GM12892 (cell line): Measurements from ENCODE around the gene DYNC1I1.

Experiments used
- DNase-seq: peaks from one replicate; pipeline ENCODE4 v3.0.0; 2011; ENCODE audit not compliant: insufficient read length
- FAIRE-seq: peaks from 2 replicates; lab custom pipeline; 2011; peaks lifted over from hg19 to GRCh38; lab: Jason Lieb, UNC
- POLR2A ChIP-seq: IDR thresholded peaks from 2 replicates; pipeline ENCODE4 v1.6.1; 2011; ENCODE audit warnings: low read depth, low read length, control low read depth
- POLR2AphosphoS5 ChIP-seq: IDR thresholded peaks from 2 replicates; pipeline ENCODE4 v1.6.1; 2011; ENCODE audit warnings: low read depth, low read length, control low read depth
- TAF1 ChIP-seq: IDR thresholded peaks from 2 replicates; pipeline ENCODE4 v1.6.1; 2011; ENCODE audit warnings: low read depth, mild to moderate bottlenecking, control low read depth, low read length, borderline replicate concordance

The DYNC1I1 gene

GRCh38 chr7:95899919-95900513 lies 127.7 kb downstream of the DYNC1I1 start:
- TF ChIP-seq TAF1: no peak
- no peak for TF ChIP-seq POLR2AphosphoS5
- TF ChIP-seq POLR2A: no peak
- DNase-seq: no peak
- no peak for FAIRE-seq

DNA sequence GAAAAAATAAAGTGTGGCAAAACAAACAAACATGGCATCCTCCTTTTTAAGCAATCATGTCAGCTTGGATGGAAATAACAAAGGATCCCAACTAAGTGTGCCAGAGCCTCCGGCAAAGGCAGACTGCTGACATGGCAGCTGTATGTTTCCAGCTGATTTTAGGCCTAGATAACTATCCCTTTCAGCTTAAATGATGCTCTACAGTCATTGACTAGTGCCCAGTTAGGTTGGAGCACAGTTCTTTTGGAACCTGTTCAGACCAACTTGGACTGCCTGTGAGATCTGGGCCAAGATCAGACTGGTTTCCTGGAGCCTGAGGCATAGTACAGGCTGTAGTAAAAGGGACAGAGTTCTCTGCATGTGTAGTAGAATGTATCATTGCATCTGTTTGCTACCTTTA lies 128.7 kb downstream of the DYNC1I1 start:
- FAIRE-seq: no peak
- TF ChIP-seq POLR2AphosphoS5 (no peak), TAF1 (no peak), POLR2A (no peak)
- no peak for DNase-seq

DNA sequence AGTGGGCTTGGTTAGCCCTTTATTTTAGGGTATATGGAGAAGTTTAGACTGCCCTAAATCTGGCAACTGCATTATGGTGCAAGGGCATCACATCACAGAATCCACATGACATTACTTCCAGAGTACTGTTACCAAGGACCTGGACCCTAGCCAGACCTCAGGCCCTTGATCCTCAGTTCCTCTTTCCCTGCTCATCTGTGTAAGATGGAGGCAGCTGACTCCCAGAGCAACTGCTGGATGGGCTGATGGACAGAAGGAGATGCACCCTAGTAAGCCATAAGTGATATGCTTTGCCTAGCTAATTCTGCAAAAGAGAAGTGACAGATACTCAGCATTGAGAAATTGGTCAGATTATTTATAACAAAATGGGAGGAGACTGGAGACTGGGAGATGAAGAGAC lies 131.7 kb downstream of the DYNC1I1 start:
- TF ChIP-seq TAF1: no peak
- no peak for TF ChIP-seq POLR2AphosphoS5
- no peak for TF ChIP-seq POLR2A
- FAIRE-seq (no peak), DNase-seq (no peak)

- TF ChIP-seq POLR2AphosphoS5 (no peak), TAF1 (no peak), POLR2A (no peak)
- DNase-seq: no peak
- FAIRE-seq: no peak
Measured at GRCh38 chr7:95905167-95905566, 132.8 kb downstream of the DYNC1I1 start.

GRCh38 chr7:95906851-95907250 lies 134.5 kb downstream of the DYNC1I1 start:
- no peak for FAIRE-seq
- DNase-seq: no peak
- TF ChIP-seq TAF1: no peak
- TF ChIP-seq POLR2A: no peak
- no peak for TF ChIP-seq POLR2AphosphoS5

- TF ChIP-seq POLR2A: no peak
- no peak for TF ChIP-seq POLR2AphosphoS5
- TF ChIP-seq TAF1: no peak
- no peak for DNase-seq
- FAIRE-seq: no peak
Measured at GRCh38 chr7:95907337-95907736, 135.0 kb downstream of the DYNC1I1 start.

DNA sequence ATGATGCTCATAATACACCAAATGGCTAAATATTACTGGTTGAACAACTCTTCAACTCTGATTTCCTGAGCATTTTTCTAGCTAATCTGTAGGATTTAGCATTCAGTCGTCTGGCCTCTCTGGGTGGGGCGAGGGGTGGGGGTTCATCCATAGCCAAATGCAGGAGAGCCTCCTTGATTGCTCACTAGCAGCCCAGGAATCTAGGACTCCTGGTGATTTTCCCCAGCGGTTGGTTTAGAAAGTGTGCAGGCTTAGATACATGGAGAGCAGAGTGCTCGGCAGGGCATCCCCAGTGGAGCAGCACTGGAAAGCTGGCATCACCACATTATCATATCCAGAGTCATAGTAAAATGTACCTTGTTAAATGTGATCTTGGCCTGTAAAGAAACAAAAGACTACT lies 136.1 kb downstream of the DYNC1I1 start:
- DNase-seq (no peak), FAIRE-seq (no peak)
- TF ChIP-seq TAF1 (no peak), POLR2AphosphoS5 (no peak), POLR2A (no peak)

DNA sequence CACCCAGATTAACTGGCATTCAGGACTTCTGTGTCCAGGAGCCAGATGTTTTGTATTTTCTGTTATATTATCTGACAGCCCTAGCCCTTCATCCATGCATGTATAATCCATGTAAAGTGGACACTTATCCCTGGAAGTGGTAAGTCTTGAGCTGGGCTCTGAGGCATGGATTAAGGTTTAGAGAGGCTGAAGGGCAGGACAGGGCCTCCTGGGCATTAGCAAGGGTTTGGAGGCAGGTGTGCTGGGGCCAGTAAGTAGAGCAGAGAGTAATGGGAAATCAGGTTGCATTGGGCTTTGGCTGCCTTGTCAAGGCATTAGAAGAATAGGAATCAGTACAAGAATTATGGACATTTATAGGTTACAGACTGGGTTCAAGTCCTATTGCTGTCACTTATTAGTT lies 138.0 kb downstream of the DYNC1I1 start:
- no peak for TF ChIP-seq POLR2A
- no peak for TF ChIP-seq TAF1
- TF ChIP-seq POLR2AphosphoS5: no peak
- no peak for FAIRE-seq
- no peak for DNase-seq

DNA sequence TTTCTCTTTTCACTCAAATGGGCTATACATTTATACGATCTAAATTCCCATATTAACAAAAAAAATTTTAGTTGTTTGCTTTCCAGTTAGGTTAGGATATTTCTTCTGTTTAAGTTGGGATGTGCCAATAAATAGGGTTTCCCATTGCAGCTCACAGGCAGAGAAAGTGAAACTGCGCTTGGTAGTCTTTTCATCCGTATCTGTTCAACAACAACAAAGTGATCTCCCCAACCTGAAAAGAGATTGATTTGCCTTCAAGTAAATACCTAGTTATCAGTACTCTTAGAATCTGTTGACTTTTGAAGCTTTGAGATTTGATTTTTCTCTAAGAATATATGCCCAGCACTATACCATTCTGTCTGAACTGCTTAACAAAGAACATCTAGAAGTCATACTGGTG lies 143.4 kb downstream of the DYNC1I1 start:
- DNase-seq (no peak), FAIRE-seq (no peak)
- TF ChIP-seq POLR2AphosphoS5 (no peak), POLR2A (no peak), TAF1 (no peak)

DNA sequence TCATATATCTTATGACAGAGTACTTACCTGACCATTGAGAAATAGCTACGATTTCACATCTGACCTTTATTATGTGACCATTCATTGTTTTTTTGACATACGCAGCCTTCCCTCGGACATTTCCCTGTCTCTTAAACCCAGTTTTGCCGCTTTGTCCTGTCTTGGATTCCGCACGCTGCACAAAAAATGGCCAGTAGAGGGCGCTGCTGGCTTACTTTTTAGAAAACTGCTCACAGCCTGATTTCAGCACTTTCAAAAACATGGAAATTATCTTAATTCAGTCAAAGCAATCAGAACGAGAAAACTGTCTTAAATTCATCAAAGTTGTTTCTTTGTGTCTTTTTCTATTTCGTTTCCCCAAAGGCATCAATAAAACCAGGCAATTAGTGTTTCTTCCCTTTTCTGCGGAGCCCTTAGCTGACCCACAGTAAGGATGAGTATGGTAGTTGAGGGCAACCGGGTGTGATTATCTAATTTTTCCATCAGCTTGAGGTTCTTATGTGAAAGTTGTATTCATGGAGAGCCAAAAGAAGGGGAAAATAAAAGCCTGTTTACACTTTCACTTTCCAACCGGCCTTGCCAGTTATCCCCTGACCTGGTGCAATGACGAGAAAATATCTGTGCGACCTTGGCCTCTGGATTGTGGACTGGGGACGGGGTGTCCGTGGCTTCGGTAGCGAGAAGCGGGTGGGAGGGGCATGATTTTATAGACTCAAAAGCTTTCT lies 144.4 kb downstream of the DYNC1I1 start:
- peak; percentile 84 for FAIRE-seq
- no peak for TF ChIP-seq POLR2A
- no peak for TF ChIP-seq TAF1
- TF ChIP-seq POLR2AphosphoS5: no peak
- peak; percentile 2 for DNase-seq

GRCh38 chr7:95917634-95918033 lies 145.3 kb downstream of the DYNC1I1 start:
- TF ChIP-seq POLR2AphosphoS5 (no peak), POLR2A (no peak), TAF1 (no peak)
- DNase-seq (no peak), FAIRE-seq (no peak)

- TF ChIP-seq POLR2AphosphoS5 (no peak), TAF1 (no peak), POLR2A (no peak)
- FAIRE-seq: no peak
- DNase-seq: no peak
Measured at GRCh38 chr7:95919556-95919955, 147.2 kb downstream of the DYNC1I1 start.
